GM23338 (cell line): ENCODE results near the gene MEGF11.

Experiments
- CTCF ChIP-seq, 2 experiments: fragments of 200-600 bp in 1 of 2; sonication (generic) in 1 of 2; conservative IDR thresholded peaks; 2 replicates each; pipeline versions ENCODE4 v1.5.1 to v1.6.1; 2016 to 2017; ENCODE audit warnings: antibody characterized with exemption in 2 of 2, low read depth in 2 of 2, mild to moderate bottlenecking in 2 of 2, moderate library complexity in 1 of 2
- EZH2 ChIP-seq: fragments of 200-600 bp; sonication (generic); IDR thresholded peaks from one replicate; pipeline ENCODE4 v1.8.0; 2017; ENCODE audit warnings: antibody characterized with exemption, mild to moderate bottlenecking, low read depth; ENCODE audit not compliant: unreplicated experiment
- REST ChIP-seq: IDR thresholded peaks from one replicate; pipeline ENCODE4 v1.6.1; 2018; ENCODE audit warnings: antibody characterized with exemption; ENCODE audit not compliant: unreplicated experiment

GRCh38 chr15:65901836-65902235 is 351.7 kb downstream of the MEGF11 start:
- no peak for TF ChIP-seq CTCF (conservative IDR thresholded peaks at IDR 0.05; ENCODE audit: low read depth in 2 of 2)
- no peak for TF ChIP-seq EZH2
- no peak for TF ChIP-seq REST
